Lung microvascular endothelial cell (primary cell): Measurements from ENCODE around the gene SLC43A2. TPM values are rescaled to one million over a fixed set of nuclear protein-coding genes. Genes with fewer than 3 reads are reported as not detected.

Experiments used
- DNase-seq, 2 donors: peaks; one replicate each; pipeline versions ENCODE4 v3.0.0 to v3.0.0-alpha.2; 2010; ENCODE audit warnings: low read depth in 2 of 2
- total RNA-seq: library from RNA; depleted of rRNA; stranded (reverse); fragments of >200 nt; gene quantifications from 2 replicates; pipeline ENCODE4 v1.2.1, GENCODE V29; 2014

SLC43A2 gene
- total RNA-seq, 1 donor from 2014 or later = 28.2 TPM

- DNase-seq = no peak
Measured at GRCh38 chr17:1623057-1623630, 5.5 kb downstream of the SLC43A2 start.

- peak in 1 of 2 donors; percentile 65 for DNase-seq
Measured at GRCh38 chr17:1621273-1621954, 7.2 kb downstream of the SLC43A2 start.

GRCh38 chr17:1620486-1620885, 8.1 kb downstream of the SLC43A2 start:
- DNase-seq = no peak

DNA sequence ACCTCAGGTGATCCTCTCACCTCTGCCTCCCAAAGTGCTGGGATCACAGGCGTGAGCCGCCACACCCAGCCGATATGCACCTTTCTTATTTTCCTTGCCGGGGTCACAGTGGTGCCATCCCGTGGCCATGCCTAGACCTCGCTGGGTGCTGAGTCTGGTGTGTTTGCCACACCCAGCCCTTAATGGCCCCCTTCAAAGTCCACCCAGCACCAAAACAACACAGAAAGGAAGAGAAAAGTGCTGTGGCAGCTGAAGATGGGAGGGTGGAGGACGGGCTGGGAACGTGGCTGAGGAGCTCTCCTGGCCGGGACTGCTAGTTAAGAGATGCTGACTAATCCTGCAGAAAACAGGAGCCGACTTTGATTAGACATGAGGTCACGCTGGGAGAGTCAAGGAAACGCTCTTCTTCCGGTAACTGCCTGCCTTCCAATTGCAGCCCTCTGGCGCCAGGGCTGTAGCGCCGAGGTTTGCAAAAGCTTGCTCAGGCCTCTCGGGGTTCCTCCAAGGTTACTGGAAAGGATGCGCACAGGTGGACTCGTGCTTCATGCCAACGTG, 10.9 kb downstream of the SLC43A2 start:
- peak; percentile 21 to 90 for DNase-seq

GRCh38 chr17:1616101-1616500, 12.5 kb downstream of the SLC43A2 start:
- DNase-seq = no peak

DNA sequence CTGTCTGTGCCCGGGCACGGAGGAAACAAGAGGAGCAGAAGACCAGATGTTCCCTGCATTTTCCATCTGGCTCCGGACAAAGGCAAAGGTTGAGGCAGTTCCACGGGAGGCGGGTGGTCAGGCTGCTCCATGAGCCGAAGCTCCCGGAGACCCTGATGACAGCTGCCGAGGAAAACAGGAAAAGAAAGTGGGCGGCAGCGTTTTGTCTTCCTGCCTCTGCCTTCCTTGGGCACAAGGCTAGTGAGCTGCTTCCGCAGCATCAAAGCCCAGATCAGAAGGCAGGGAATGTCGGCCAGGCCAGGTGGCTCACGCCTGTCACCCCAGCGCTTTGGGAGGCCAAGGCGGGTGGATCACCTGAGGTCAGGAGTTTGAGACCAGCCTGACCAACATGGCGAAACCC, 16.2 kb downstream of the SLC43A2 start:
- DNase-seq = peak; percentile 53 to 62

GRCh38 chr17:1611715-1612114, 16.9 kb downstream of the SLC43A2 start:
- DNase-seq = no peak

GRCh38 chr17:1608676-1609075, 20.0 kb downstream of the SLC43A2 start:
- DNase-seq = no peak

- DNase-seq = no peak
Measured at GRCh38 chr17:1607971-1608320, 20.7 kb downstream of the SLC43A2 start.

- no peak for DNase-seq
Measured at GRCh38 chr17:1606352-1606985, 22.2 kb downstream of the SLC43A2 start.

DNA sequence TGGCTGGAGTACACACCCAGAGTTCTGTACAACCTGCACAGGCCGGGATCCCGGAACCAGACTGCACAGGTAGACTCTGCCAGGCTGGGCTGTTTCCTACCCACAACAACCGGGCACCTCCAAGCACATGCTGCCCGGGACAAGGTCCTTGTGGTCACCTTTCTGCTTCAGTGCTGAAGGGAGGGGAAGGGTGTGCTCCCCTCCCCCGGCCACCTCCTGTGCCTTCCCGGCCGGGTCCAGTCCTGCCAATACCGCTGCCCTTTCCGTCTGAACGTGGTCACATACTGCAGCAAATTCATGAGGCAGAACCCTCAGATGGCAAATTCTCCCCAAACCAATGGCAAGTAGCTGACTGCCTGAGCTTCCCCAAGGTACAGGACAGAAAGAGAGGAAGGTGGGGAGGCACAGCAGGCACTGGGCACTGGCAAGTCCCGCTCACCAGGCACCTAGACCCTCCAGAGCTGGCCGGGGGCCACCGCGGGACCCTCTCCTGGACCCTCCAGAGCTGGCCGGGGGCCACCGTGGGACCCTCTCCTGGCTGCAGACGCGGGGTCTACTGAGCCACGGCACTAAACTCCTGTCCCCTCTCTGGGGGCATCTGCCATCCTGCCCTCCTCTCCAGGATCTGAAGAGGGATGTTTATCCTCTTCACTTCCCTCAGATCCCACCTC, 22.8 kb downstream of the SLC43A2 start:
- DNase-seq = no peak

DNA sequence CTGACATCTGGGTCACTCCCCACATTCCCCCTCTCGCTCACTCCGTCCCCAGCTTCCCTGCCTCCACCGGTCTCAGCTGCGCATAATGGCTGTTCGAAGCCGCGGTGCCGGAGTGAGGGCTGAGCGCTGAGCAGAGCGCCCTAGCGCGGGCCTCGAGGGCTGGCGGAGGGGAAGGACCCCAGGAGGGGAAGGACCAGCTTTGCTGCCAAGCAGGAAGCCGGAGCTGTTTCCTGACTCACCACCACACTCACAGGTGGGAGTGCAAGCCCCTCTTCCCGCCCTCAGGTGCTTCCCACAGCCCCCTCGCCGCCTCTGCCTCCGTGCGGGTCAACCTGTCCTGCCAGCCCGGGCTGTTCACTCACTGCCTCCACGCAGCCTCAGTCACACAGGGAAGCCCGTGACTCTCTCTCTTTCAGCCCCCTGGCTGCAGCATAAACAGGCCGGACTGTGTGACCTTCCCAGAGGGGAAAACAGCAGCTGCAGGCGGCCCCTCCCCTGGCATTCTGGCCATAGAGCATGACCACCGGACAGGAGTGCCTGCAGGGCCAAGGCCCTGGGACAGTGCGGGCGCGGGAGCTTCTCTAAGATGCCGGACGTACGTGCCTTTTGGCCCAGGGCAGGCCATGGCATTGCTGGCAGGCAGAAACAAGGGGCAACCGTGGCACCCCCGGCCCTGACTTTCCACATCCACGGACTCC, 23.7 kb downstream of the SLC43A2 start:
- DNase-seq = peak in 1 of 2 donors; percentile 60

- DNase-seq = no peak
Measured at GRCh38 chr17:1601571-1601970, 27.1 kb downstream of the SLC43A2 start.

DNA sequence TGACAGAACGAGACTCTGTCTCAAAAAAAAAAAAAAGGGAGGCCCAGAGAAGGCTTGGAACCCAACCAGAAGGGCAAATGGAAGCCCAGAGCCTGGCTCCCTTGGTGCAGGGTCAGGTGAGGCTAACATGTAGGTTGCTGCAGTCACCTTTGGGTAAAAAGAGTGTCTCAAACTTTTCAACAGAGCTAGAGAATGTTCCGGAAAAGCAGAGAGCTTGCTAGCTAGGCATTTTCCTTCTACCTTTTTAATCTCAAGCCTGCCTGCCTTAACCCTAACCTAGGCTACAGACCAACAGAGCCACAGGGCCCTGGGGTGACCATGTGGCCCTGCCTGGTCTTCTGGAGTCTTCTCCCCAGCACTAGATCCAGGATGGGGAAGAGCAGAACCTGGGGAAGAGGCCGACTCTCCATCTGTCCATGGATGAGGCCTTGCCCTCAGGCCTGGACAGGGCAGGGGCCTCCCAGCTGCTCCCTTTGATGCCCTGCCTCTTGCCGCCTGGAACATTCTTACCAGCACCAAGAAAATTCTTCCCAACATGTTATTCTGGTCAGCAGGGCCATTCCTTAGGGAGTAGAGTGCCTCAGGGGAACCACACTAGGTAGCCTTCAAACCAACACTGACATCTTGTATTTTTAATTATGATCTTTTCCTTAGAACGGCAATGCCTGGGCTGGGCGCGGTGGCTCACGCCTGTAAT, 30.1 kb downstream of the SLC43A2 start:
- no peak for DNase-seq

DNA sequence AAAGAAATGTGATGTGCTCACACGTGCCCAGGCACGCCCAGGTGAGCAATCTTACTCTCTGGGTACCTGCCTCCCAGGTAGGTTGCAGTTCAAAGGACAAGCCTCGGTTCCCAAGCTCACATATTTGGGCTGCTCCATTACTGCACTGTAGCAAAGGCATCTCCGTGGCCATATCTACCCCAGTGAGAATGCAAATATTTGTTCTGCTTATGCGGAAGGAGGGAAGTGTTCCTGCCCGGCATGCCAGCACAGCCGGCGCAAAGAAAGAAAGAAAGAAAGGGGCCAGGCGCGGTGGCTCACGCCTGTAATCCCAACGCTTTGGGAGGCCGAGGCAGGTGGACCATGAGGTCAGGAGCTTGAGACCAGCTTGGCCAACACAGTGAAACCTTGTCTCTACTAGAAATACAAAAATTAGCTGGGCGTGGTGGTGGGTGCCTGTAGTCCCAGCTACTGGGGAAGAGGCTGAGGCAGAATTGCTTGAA, 30.7 kb downstream of the SLC43A2 start:
- DNase-seq = no peak

- no peak for DNase-seq
Measured at GRCh38 chr17:1593630-1593931, 35.1 kb downstream of the SLC43A2 start.

GRCh38 chr17:1592751-1593629, 35.6 kb downstream of the SLC43A2 start:
- DNase-seq = peak in 1 of 2 donors; percentile 31

DNA sequence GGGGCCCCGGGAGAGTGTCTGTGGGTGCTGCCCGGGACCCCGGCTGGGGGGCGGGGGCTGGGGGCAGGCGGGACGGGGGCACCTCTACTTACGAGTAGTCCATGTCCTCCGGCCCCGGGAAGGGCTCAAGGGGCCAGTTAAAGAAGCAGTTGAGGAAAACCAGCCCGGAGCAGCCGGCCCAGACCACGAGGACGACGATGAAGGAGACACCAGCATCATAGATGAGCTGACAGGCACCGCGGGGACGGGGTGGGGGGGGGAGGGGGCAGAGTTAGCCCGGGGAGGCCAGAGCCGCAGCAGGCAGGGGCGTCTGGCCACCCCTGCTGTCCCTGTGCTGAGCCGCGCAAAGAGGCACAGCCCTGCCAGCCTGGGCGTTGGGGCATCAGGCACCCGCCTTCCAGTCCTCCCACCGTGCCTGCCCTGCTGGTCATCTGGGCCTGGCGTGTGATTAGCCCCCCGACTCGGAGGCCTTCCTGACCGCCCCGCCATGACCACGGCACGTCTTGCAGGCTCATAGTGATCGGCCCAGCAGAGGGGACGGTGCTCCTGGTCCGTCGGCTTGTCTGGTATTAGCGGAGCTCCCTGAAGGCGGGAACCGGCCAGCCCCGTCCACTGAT, 37.1 kb downstream of the SLC43A2 start:
- DNase-seq = no peak

DNA sequence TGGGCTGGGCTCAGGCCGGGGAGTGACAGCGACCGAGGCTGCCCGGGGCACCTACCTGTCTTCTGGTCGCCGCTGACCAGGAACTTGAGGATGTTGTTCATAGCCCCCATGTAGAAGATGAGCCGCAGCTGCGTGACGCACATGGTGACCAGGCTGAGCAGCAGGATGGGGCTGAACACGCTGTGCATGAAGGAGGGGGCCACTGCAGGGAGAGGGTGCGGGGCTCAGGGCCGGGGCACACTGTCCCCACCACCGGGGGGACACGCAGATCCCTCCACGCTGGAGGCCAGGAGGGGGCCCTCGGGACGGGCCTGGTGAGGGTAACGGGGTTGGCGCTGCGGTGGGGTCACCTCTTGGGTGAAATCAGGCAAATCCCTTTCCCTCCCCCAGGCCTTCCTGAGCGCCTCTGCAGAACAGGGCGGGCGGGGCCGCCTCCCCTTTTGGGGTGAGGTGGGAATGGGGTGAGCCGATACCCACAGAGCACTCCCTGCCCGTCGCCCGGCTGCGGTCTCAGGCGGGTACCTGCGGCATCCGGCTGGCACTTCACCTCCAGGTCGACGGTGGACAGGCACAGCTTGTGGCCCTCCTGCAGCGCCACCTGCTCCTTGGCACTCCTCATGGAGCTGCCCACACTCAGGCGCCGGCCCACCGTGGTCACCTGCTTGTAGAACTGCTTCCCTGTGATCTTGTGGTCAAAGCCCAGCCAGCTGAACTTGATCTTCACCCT, 37.7 kb downstream of the SLC43A2 start:
- no peak for DNase-seq
